ENCODE results near the gene ZNF747.
"Not testable (repeated sequence)": the region's sequence is repeated elsewhere in the genome, so short reads cannot be mapped to it uniquely, and the experiment has no call there.

ZNF747 gene

DNA sequence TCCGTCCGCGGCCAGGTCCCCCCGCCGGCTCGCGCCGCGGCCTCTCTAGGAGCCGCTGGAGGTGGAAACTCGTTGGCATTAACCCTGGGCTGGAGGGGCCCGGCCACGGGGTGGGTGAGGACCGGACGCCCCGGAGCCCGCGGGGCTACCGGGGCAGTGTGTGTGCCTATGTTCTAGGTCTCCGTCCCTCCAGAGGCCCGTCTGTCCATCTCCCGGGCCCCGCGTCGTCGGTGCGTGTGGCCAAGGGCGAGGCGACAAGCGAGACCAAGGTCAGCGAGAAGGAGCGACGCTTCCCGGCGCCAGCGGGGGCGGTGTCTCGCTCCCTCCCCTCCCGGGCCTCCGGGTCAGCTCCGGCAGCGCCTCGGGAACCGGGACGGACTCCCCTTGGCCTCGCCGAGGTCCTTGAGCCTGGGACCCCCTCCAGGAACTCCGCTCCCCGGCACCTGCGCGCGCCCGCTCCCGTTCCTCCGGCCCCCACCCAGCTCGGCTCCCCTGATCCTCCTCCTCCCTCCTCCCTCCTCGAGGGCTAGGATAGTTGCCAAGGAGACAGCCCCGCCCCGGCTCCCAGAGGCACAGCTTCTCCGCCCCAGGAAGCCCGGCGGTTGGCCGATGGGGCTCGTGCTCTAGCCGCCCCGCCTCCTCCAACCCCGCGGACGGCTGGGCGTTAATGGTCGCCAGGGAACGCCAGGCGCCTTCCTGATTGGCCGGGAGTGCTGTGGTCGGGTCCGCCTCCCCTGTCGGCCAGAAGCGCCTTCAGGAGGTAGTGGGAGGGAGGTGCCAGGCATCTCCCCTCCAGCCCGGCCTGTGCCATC, 7.6 kb downstream of the ZNF747 start:
- Histone ChIP-seq H3K4me3 (ENCODE audit: low read depth, low read length) (peak overlapping the region; percentile 88), H3K36me3 (peaks cover 24% of the 10 kb centered on the region), H3K27ac (peak overlapping the region; percentile 98), H3K9me3 (ENCODE audit: severe bottlenecking) (no peaks in the 10 kb centered on the region), H3K27me3 (ENCODE audit: insufficient read depth, low read depth, severe bottlenecking) (no peaks in the 10 kb centered on the region)
- TF ChIP-seq, protein P1, sequence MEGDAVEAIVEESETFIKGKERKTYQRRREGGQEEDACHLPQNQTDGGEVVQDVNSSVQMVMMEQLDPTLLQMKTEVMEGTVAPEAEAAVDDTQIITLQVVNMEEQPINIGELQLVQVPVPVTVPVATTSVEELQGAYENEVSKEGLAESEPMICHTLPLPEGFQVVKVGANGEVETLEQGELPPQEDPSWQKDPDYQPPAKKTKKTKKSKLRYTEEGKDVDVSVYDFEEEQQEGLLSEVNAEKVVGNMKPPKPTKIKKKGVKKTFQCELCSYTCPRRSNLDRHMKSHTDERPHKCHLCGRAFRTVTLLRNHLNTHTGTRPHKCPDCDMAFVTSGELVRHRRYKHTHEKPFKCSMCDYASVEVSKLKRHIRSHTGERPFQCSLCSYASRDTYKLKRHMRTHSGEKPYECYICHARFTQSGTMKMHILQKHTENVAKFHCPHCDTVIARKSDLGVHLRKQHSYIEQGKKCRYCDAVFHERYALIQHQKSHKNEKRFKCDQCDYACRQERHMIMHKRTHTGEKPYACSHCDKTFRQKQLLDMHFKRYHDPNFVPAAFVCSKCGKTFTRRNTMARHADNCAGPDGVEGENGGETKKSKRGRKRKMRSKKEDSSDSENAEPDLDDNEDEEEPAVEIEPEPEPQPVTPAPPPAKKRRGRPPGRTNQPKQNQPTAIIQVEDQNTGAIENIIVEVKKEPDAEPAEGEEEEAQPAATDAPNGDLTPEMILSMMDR (IDR thresholded peaks at IDR 0.05; ENCODE audit: low read depth, low read length): peak; percentile 48
- DNase-seq: peak; percentile 99

DNA sequence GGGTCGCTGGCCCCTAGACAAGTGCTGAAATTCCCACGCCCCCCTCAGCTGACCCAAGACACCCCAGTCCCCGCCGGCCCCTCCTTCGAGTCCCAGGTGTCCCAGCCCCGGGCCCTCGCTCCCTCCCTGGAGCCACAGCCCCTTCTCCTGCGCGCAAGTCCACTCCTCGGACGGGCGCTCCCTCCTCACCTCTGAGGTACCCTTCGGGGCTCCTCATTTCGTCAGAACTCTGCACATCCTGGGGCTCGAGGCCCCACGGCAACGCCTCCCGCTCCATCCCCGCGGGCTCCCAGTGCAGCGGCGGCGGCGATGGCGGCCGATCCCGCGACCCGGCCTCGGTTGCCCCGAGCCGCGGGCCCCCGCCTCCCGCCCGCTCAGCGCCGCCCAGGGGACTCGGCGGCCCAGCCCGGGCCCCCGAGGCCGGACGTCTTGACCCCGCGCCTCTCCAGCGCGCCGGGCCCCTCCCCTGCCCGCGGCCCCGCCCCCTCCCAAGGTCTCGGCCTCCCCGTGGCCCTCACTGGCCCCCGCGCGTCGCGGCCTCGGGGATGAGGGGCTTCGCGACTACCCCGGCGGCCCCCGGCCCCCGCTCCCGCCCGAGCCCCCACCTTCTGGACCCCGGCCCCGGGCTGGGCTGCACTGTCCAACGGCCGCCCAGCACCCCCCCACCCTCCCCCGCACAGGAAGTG, 8.4 kb downstream of the ZNF747 start, which contains the start of gene ZNF768:
TSS of gene ZNF768 (minus strand) at position 430 of the 686 bp plus-strand sequence. CDS start at position 277, 153 bp downstream.
- Histone ChIP-seq H3K4me3 (ENCODE audit: low read depth, low read length) (peak within 1 kb of the TSS; percentile 88), H3K36me3 (peaks cover 19% of the 10 kb centered on the region), H3K9me3 (ENCODE audit: severe bottlenecking) (no peaks in the 10 kb centered on the region), H3K27ac (peak within 1 kb of the TSS; percentile 98), H3K27me3 (ENCODE audit: insufficient read depth, low read depth, severe bottlenecking) (no peaks in the 10 kb centered on the region)
- DNase-seq: no peak
- TF ChIP-seq, protein P1 (IDR thresholded peaks at IDR 0.05; ENCODE audit: low read depth, low read length): no peak

DNA sequence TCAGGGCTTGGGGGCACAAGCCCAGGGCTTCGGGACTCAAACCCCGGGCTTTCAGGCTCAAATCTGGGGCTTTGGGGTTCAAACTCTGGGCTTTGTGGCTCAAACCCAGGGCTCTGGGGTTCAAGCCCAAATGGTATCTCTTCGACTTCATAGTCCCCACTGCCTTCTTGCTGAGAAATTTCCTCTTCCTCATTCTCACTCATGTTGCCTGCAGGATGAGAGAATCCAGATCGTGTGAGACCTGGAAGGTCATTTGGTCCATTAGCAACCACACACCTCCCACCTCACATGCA, 8.9 kb downstream of the ZNF747 start:
- TF ChIP-seq, protein P1 (IDR thresholded peaks at IDR 0.05; ENCODE audit: low read depth, low read length): no peak
- Histone ChIP-seq H3K9me3 (ENCODE audit: severe bottlenecking) (no peaks in the 10 kb centered on the region), H3K27ac (peak overlapping the region; percentile 98), H3K4me3 (ENCODE audit: low read depth, low read length) (peak overlapping the region; percentile 58), H3K27me3 (ENCODE audit: insufficient read depth, low read depth, severe bottlenecking) (no peaks in the 10 kb centered on the region), H3K36me3 (peaks cover 16% of the 10 kb centered on the region)
- DNase-seq: no peak

DNA sequence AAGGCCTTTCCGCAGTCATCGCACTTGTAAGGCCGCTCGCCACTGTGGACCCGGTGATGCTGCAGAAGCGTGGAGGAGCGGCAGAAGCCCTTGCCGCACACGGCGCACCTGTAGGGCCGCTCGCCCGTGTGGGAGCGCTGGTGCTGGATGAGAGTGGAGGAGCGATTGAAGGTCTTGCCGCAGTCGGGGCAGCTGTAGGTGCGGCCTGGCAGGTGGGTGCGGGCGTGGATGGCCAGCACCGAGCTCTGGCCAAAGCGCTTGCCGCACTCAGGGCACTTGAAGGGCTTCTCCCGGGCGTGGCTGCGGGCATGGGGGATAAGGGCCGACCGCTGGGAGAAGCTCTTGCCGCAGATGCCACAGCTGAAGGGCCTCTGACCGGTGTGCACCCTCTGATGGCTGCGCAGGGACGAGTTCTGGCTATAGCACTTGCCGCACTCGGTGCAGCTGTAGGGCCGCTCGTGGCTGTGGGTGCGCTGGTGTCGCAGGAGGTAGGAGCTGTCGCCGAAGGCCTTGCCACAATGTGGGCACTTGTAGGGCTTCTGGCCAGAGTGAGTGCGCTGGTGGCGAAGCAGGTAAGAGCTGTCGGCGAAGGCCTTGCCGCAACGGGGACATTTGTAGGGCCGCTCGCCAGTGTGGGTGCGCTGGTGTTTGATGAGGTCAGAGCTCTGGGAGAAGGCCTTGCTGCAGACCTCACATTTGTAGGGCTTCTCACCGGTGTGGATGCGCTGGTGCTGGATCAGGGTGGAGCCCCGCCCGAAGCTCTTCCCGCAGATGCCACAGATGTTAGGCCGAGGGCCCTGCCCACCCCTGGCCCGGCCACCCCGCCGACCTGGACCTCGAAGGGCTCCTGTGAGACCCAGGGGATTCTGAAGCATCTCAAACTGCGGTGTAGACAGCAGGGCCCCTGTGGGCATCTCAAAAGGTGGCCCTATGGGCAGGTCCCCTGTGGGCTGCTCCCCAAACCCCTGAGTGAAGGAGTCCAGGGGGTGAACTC, 9.8 kb downstream of the ZNF747 start:
- Histone ChIP-seq H3K4me3 (ENCODE audit: low read depth, low read length) (no peak overlapping the region), H3K9me3 (ENCODE audit: severe bottlenecking) (no peaks in the 10 kb centered on the region), H3K36me3 (peaks cover 12% of the 10 kb centered on the region), H3K27ac (no peak overlapping the region), H3K27me3 (ENCODE audit: insufficient read depth, low read depth, severe bottlenecking) (no peaks in the 10 kb centered on the region)
- TF ChIP-seq, protein P1 (IDR thresholded peaks at IDR 0.05; ENCODE audit: low read depth, low read length): no peak
- DNase-seq: no peak

DNA sequence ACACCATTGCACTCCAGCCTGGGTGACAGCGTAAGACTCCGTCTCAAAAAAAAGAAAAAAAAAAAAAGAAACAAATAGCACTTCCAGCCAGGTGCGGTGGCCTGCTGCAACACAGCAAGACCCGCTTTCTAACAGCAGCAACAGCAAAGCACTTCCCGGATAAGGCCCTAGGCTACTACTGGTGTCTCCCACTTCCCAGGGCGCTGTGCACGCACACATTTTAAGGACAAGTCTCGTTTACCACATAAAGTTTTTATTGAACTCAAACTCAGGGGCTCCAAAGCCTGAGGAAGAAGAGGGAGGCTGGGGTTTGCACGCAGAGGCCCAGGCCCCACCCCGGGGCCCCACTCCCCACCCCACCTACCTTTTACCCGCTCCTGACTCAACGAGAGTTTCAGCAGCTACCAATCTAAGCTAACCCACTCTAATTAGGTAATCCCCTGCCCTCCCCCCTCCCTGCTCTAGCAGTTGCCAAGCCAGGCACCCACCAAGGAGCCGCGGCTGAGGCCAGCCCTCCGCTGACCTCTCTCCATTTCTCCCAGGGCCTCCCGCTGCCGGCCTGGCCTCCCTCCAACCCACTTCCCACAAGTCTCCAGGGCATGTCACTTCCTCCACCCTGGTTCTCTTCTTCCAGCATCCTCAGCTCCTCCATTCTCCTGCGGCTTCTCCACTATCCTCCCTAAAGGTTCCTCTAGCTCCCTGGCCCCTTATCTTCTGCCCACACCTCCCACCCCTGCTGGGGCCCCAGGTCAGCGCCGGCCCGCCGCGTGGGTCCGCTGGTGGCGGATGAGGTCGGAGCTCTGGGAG, 10.7 kb downstream of the ZNF747 start:
- no peak overlapping the region for H3K4me3 ChIP-seq (ENCODE audit: low read depth, low read length)
- no peak overlapping the region for H3K27ac ChIP-seq
- no peaks in the 10 kb centered on the region for H3K27me3 ChIP-seq (ENCODE audit: insufficient read depth, low read depth, severe bottlenecking)
- peaks cover 12% of the 10 kb centered on the region for H3K36me3 ChIP-seq
- no peaks in the 10 kb centered on the region for H3K9me3 ChIP-seq (ENCODE audit: severe bottlenecking)
- no peak for DNase-seq
- TF ChIP-seq, protein P1 (IDR thresholded peaks at IDR 0.05; ENCODE audit: low read depth, low read length): no peak

DNA sequence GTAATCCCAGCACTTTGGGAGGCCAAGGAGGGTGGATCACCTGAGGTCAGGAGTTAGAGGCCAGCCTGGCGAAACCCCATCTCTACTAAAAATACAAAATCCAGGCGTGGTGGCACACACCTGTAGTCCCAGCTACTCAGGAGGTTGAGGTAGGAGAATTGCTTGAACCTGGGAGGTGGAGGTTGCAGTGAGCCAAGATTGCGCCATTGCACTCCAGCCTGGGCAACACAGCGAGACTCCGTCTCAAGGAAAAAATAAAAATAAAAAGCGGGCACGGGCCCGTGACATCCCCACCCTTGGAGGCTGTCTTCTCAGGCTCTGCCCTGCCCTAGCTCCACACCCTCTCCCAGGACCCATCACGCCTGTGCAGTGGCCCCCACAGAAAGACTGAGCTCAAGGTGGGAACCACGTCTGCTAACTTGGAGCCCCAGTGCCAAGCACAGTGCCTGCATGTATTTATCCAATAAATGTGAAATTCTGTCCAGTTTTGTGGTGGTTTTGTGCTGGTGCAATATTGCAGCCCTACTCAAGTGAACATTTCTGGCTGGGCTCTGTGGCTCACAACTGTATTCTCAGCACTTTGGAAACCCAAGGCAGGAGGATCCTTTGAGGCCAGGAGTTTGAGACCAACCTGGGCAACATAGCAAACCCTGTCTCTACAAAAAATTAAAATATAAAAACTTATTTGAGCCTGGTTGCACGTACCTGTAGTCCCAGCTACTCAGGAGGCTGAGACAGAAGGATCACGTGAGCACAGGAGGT, 11.8 kb downstream of the ZNF747 start:
- H3K27ac ChIP-seq; H3K27me3 ChIP-seq (ENCODE audit: insufficient read depth, low read depth, severe bottlenecking); H3K4me3 ChIP-seq (ENCODE audit: low read depth, low read length); DNase-seq; H3K9me3 ChIP-seq (ENCODE audit: severe bottlenecking): not testable (repeated sequence)
- H3K36me3 ChIP-seq: peaks cover 12% of the 10 kb centered on the region
